ENCODE measurements around the gene PIGQ. TPM values are rescaled to one million over a fixed set of nuclear protein-coding genes. Genes with fewer than 3 reads are reported as not detected.

Gene PIGQ
- total RNA-seq, 1 experiment from 2014 or later: 99.5 TPM

GRCh38 chr16:606656-607307 lies 37.0 kb downstream of the PIGQ start:
- DNase-seq (ENCODE audit: low spot score): no peak

GRCh38 chr16:608019-608418 lies 38.3 kb downstream of the PIGQ start:
- no peak for DNase-seq (ENCODE audit: low spot score)

GRCh38 chr16:609316-609715 lies 39.5 kb downstream of the PIGQ start:
- DNase-seq (ENCODE audit: low spot score): no peak

- DNase-seq (ENCODE audit: low spot score): no peak
These were observed 40.2 kb downstream of the PIGQ start for GRCh38 chr16:609984-610383.

- DNase-seq (ENCODE audit: low spot score): no peak
These were observed 41.0 kb downstream of the PIGQ start for GRCh38 chr16:610513-611381.

- DNase-seq (ENCODE audit: low spot score): no peak
These were observed 45.4 kb downstream of the PIGQ start for GRCh38 chr16:615122-615521.

- no peak for DNase-seq (ENCODE audit: low spot score)
These were observed 47.2 kb downstream of the PIGQ start for GRCh38 chr16:616733-617586.

- DNase-seq (ENCODE audit: low spot score): no peak
These were observed 48.1 kb downstream of the PIGQ start for GRCh38 chr16:617855-618254.

- DNase-seq (ENCODE audit: low spot score): no peak
These were observed 49.8 kb downstream of the PIGQ start for GRCh38 chr16:619476-620100.

GRCh38 chr16:620700-621525 lies 51.1 kb downstream of the PIGQ start:
- no peak for DNase-seq (ENCODE audit: low spot score)

GRCh38 chr16:621526-622105 lies 51.8 kb downstream of the PIGQ start:
- peak; percentile 12 for DNase-seq (ENCODE audit: low spot score)

- DNase-seq (ENCODE audit: low spot score): no peak
These were observed 53.1 kb downstream of the PIGQ start for GRCh38 chr16:622920-623280.

GRCh38 chr16:624526-625070 lies 54.8 kb downstream of the PIGQ start:
- DNase-seq (ENCODE audit: low spot score): no peak

- no peak for DNase-seq (ENCODE audit: low spot score)
These were observed 55.6 kb downstream of the PIGQ start for GRCh38 chr16:625117-625976.

GRCh38 chr16:625977-626765 lies 56.4 kb downstream of the PIGQ start:
- no peak for DNase-seq (ENCODE audit: low spot score)

GRCh38 chr16:626787-627453 lies 57.2 kb downstream of the PIGQ start:
- peak; percentile 84 for DNase-seq (ENCODE audit: low spot score)

- peak; percentile 85 for DNase-seq (ENCODE audit: low spot score)
These were observed 57.9 kb downstream of the PIGQ start for GRCh38 chr16:627454-628239.

Measured in HT-29 (cell line).